ENCODE data around the gene MLX. TPM values are rescaled to one million over a fixed set of nuclear protein-coding genes. Genes with fewer than 3 reads are reported as not detected.

Gene MLX
- total and polyA plus RNA-seq, 2 donors (not counting 1 experiment from before 2014, with no cell fraction given): 62.4 to 66.6 TPM

DNA sequence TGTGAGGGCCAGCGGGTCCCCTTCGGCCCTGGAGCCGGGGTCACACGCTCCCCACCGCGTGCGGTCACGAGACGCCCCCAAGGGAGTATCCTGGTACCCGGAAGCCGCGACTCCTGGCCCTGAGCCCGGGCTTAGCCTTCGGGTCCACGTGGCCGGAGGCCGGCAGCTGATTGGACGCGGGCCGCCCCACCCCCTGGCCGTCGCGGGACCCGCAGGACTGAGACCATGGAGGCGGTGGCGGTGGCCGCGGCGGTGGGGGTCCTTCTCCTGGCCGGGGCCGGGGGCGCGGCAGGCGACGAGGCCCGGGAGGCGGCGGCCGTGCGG lies 30.9 kb upstream of the MLX start, which contains the start of gene NAGLU:
TSS of gene NAGLU (plus strand) at position 194 of the 324 bp plus-strand sequence. CDS start at position 226, 32 bp downstream.
- H3K4me3 Mint-ChIP-seq: peak within 1 kb of the TSS; percentile 93
- H3K4me3 ChIP-seq (ENCODE audit: control extremely low read depth in 1 of 5, extremely low read depth in 1 of 5, insufficient read depth in 1 of 5, low read depth in 2 of 5, low read length in 4 of 5): peak within 1 kb of the TSS; percentile 51 to 82 (median 70)
- DNase-seq (peak; percentile 95), ATAC-seq (ENCODE audit: low read depth) (peak; percentile 90)
- H2AFZ ChIP-seq (ENCODE audit: insufficient read depth, low read depth, low read length, poor library complexity, severe bottlenecking): peak within 1 kb of the TSS; percentile 80
- peaks cover 24 to 31% of the 10 kb centered on the region in 2 donors for H3K4me1 ChIP-seq (ENCODE audit: control insufficient read depth in 2 of 2, insufficient read depth in 2 of 2, low read length in 2 of 2)
- H3K9me3 Mint-ChIP-seq (ENCODE audit: insufficient read depth): no peaks in the 10 kb centered on the region
- ChIA-PET POLR2A (interaction anchor here (0.9 to 1.7 kb wide), 6 partner anchors 12 to 147 kb away, joined by 3 to 9 read pairs (median 6); partner anchors contain the start of genes PSMC3IP and STAT3), CTCF (interaction anchor here (0.5 to 2.7 kb wide), 12 partner anchors 9 to 289 kb away, joined by 3 to 16 read pairs (median 4); partner anchors contain the start of genes STAT3, STAT5A and TUBG1)
- peaks cover 27% of the 10 kb centered on the region for H3K79me2 ChIP-seq (ENCODE audit: control insufficient read depth, insufficient read depth, low read length)
- no peaks in the 10 kb centered on the region for H3K9me3 ChIP-seq (ENCODE audit: control extremely low read depth in 1 of 3, control insufficient read depth in 2 of 3, insufficient read depth in 1 of 3, low read length in 2 of 3)
- H3K4me1 Mint-ChIP-seq: peaks cover 41% of the 10 kb centered on the region
- H3K27ac ChIP-seq (ENCODE audit: low read length in 2 of 2): peak within 1 kb of the TSS; percentile 86 to 94
- peaks cover 19% of the 10 kb centered on the region for H4K20me1 ChIP-seq (ENCODE audit: control insufficient read depth, insufficient read depth, low read length, poor library complexity, severe bottlenecking)
- H3K36me3 ChIP-seq (replicated peaks in 1 of 2; ENCODE audit: control extremely low read depth in 1 of 2, control insufficient read depth in 1 of 2, extremely low read depth in 1 of 2, insufficient read depth in 2 of 2, low read length in 1 of 2): peaks cover 0 to 11% of the 10 kb centered on the region in 2 experiments
- intact Hi-C loops (cut with micrococcal nuclease): loop anchor here (1.0 to 5.0 kb wide), 7 partner anchors 12 to 635 kb away; partner anchors contain the start of genes MLX, NBR1, PLEKHH3 and PSMC3IP
- under 1% methylated on average over 40 of the region's 40 CpGs for WGBS (ENCODE audit: insufficient coverage)
- H3K27ac Mint-ChIP-seq: peak within 1 kb of the TSS; percentile 87
- H3K27me3 ChIP-seq (replicated peaks in 1 of 4; ENCODE audit: control extremely low read depth in 1 of 4, control insufficient read depth in 3 of 4, insufficient read depth in 4 of 4, low read length in 3 of 4): no peaks in the 10 kb centered on the region
- H3K4me2 ChIP-seq (replicated peaks; ENCODE audit: low read depth, low read length, poor library complexity, severe bottlenecking): peak within 1 kb of the TSS; percentile 92
- no peaks in the 10 kb centered on the region for H3K27me3 Mint-ChIP-seq
- H3K9ac ChIP-seq (ENCODE audit: low read length): peak within 1 kb of the TSS; percentile 75
- TF ChIP-seq EZH2 (IDR thresholded peaks at IDR 0.05; ENCODE audit: borderline replicate concordance, insufficient read depth, low read depth, low read length, poor library complexity, severe bottlenecking): no peak

DNA sequence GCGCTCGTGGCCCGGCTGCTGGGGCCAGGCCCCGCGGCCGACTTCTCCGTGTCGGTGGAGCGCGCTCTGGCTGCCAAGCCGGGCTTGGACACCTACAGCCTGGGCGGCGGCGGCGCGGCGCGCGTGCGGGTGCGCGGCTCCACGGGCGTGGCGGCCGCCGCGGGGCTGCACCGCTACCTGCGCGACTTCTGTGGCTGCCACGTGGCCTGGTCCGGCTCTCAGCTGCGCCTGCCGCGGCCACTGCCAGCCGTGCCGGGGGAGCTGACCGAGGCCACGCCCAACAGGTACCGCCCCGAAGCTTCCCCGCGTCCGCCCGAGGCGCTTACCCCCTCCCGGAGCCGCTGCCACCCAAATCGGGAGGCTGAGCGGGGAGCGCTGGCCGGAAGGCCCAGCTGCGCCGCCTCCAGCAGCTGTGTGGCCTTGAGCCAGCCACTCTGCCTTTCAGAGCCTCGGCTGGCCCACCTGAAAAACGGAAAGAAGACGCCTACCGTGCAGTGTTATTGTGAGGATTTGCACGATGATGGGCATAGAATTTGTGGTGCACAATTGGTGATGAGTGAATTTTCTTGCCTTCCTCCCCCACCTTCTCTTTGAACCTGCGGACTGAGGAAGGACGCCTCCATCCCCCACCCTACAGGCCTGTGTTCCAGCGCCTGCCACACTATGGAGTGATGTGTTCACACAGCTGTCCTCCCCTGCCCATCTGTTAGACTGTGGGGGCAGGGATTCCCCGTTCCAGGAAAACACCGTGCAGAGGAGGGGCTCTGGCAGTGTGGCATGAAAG lies 30.3 kb upstream of the MLX start:
- no peaks in the 10 kb centered on the region for H3K27me3 ChIP-seq (replicated peaks in 1 of 4; ENCODE audit: control extremely low read depth in 1 of 4, control insufficient read depth in 3 of 4, insufficient read depth in 4 of 4, low read length in 3 of 4)
- Mint-ChIP-seq H3K4me1 (peaks cover 37% of the 10 kb centered on the region), H3K27me3 (no peaks in the 10 kb centered on the region), H3K4me3 (peak overlapping the region; percentile 93), H3K9me3 (ENCODE audit: insufficient read depth) (no peaks in the 10 kb centered on the region), H3K27ac (peak overlapping the region; percentile 80)
- TF ChIP-seq EZH2 (IDR thresholded peaks at IDR 0.05; ENCODE audit: borderline replicate concordance, insufficient read depth, low read depth, low read length, poor library complexity, severe bottlenecking): no peak
- peak overlapping the region; percentile 92 for H3K4me2 ChIP-seq (replicated peaks; ENCODE audit: low read depth, low read length, poor library complexity, severe bottlenecking)
- DNase-seq: no peak
- H3K4me1 ChIP-seq (ENCODE audit: control insufficient read depth in 2 of 2, insufficient read depth in 2 of 2, low read length in 2 of 2): peaks cover 19 to 26% of the 10 kb centered on the region in 2 donors
- H3K36me3 ChIP-seq (replicated peaks in 1 of 2; ENCODE audit: control extremely low read depth in 1 of 2, control insufficient read depth in 1 of 2, extremely low read depth in 1 of 2, insufficient read depth in 2 of 2, low read length in 1 of 2): peaks cover 0 to 15% of the 10 kb centered on the region in 2 experiments
- peaks cover 19% of the 10 kb centered on the region for H4K20me1 ChIP-seq (ENCODE audit: control insufficient read depth, insufficient read depth, low read length, poor library complexity, severe bottlenecking)
- peaks cover 27% of the 10 kb centered on the region for H3K79me2 ChIP-seq (ENCODE audit: control insufficient read depth, insufficient read depth, low read length)
- H3K9me3 ChIP-seq (ENCODE audit: control extremely low read depth in 1 of 3, control insufficient read depth in 2 of 3, insufficient read depth in 1 of 3, low read length in 2 of 3): no peaks in the 10 kb centered on the region
- peak overlapping the region; percentile 16 to 50 for H3K27ac ChIP-seq (ENCODE audit: low read length in 2 of 2)
- ChIA-PET CTCF (interaction anchor here (0.7 to 2.7 kb wide), 11 partner anchors 9 to 248 kb away, joined by 3 to 16 read pairs (median 3); partner anchors contain the start of genes PSMC3IP, STAT3, STAT5A and TUBG1), POLR2A (interaction anchor here (0.9 to 1.7 kb wide), 6 partner anchors 12 to 148 kb away, joined by 3 to 9 read pairs (median 6); partner anchors contain the start of genes PSMC3IP and STAT3)
- intact Hi-C loops (cut with micrococcal nuclease): loop anchor here (1.0 to 5.0 kb wide), 7 partner anchors 12 to 634 kb away; partner anchors contain the start of genes MLX, NBR1, PLEKHH3 and PSMC3IP
- peak; percentile 66 for ATAC-seq (ENCODE audit: low read depth)
- peak overlapping the region; percentile 51 to 82 (median 66) for H3K4me3 ChIP-seq (ENCODE audit: control extremely low read depth in 1 of 5, extremely low read depth in 1 of 5, insufficient read depth in 1 of 5, low read depth in 2 of 5, low read length in 4 of 5)
- H2AFZ ChIP-seq (ENCODE audit: insufficient read depth, low read depth, low read length, poor library complexity, severe bottlenecking): peak overlapping the region; percentile 80
- H3K9ac ChIP-seq (ENCODE audit: low read length): peak overlapping the region; percentile 75
- WGBS (ENCODE audit: insufficient coverage): under 1% methylated on average over 57 of the region's 65 CpGs
